ENCODE results near the gene XIRP1. TPM values are rescaled to one million over a fixed set of nuclear protein-coding genes. Genes with fewer than 3 reads are reported as not detected.
A peak's percentile ranks its signal among the peaks of the same experiment; 100 is the strongest.

XIRP1 gene
- polyA plus RNA-seq, 1 experiment: 0.04 TPM

GRCh38 chr3:39196034-39196433 lies 3.6 kb upstream of the XIRP1 start:
- no peak for TF ChIP-seq CTCF (IDR thresholded peaks at IDR 0.05; ENCODE audit: insufficient read depth, low read depth, low read length)
- DNase-seq (ENCODE audit: low read depth): no peak
- no peaks in the 10 kb centered on the region for H3K36me3 ChIP-seq (ENCODE audit: control insufficient read depth, insufficient read depth, low read length)
- no peak overlapping the region for H3K4me3 ChIP-seq (ENCODE audit: low read depth, low read length)
- ChIA-PET CTCF (interaction anchor here (0.6 to 16.5 kb wide), 8 partner anchors 9 to 162 kb away, joined by 3 to 374 read pairs (median 4); no protein-coding TSS in a partner anchor), POLR2A (interaction anchor here (0.8 kb wide), 1 partner anchor 91 kb away, joined by 4 read pairs; no protein-coding TSS in a partner anchor)
- no peaks in the 10 kb centered on the region for H3K27me3 ChIP-seq (ENCODE audit: control insufficient read depth, insufficient read depth, low read length)

- H3K4me3 ChIP-seq (ENCODE audit: low read depth, low read length): no peak overlapping the region
- DNase-seq (ENCODE audit: low read depth): no peak
- ChIA-PET CTCF (interaction anchor here (1.1 to 16.5 kb wide), 5 partner anchors 9 to 96 kb away, joined by 3 to 374 read pairs (median 4); no protein-coding TSS in a partner anchor), POLR2A (no interaction called here)
- no peaks in the 10 kb centered on the region for H3K36me3 ChIP-seq (ENCODE audit: control insufficient read depth, insufficient read depth, low read length)
- no peaks in the 10 kb centered on the region for H3K27me3 ChIP-seq (ENCODE audit: control insufficient read depth, insufficient read depth, low read length)
- TF ChIP-seq CTCF (IDR thresholded peaks at IDR 0.05; ENCODE audit: insufficient read depth, low read depth, low read length): no peak
These were observed 996 bp upstream of the XIRP1 start for GRCh38 chr3:39193391-39193790.

- H3K27me3 ChIP-seq (ENCODE audit: control insufficient read depth, insufficient read depth, low read length): no peaks in the 10 kb centered on the region
- H3K4me3 ChIP-seq (ENCODE audit: low read depth, low read length): no peak overlapping the region
- POLR2A ChIA-PET: no interaction called here
These were observed 622 bp downstream of the XIRP1 start for GRCh38 chr3:39191773-39192172.

GRCh38 chr3:39191111-39191510 lies 1.3 kb downstream of the XIRP1 start:
- no peaks in the 10 kb centered on the region for H3K27me3 ChIP-seq (ENCODE audit: control insufficient read depth, insufficient read depth, low read length)
- ChIA-PET CTCF (interaction anchor here (0.7 to 16.5 kb wide), 17 partner anchors 9 to 98 kb away, joined by 3 to 374 read pairs (median 6); partner anchors contain the start of genes CX3CR1, GORASP1 and TTC21A), POLR2A (no interaction called here)
- no peaks in the 10 kb centered on the region for H3K36me3 ChIP-seq (ENCODE audit: control insufficient read depth, insufficient read depth, low read length)
- no peak for DNase-seq (ENCODE audit: low read depth)
- no peak overlapping the region for H3K4me3 ChIP-seq (ENCODE audit: low read depth, low read length)
- TF ChIP-seq CTCF (IDR thresholded peaks at IDR 0.05; ENCODE audit: insufficient read depth, low read depth, low read length): 0 out of 2 replicates have a peak, but pooled peaks have one; percentile 7

More at GRCh38 chr3:39191773-39192172, 622 bp downstream of the XIRP1 start:
- no peak for DNase-seq (ENCODE audit: low read depth)
- no peak for TF ChIP-seq CTCF (IDR thresholded peaks at IDR 0.05; ENCODE audit: insufficient read depth, low read depth, low read length)
- H3K36me3 ChIP-seq (ENCODE audit: control insufficient read depth, insufficient read depth, low read length): no peaks in the 10 kb centered on the region
- CTCF ChIA-PET: interaction anchor here (0.6 to 16.5 kb wide), 18 partner anchors 10 to 103 kb away, joined by 3 to 374 read pairs (median 4); partner anchors contain the start of gene CX3CR1

- H3K4me3 ChIP-seq (ENCODE audit: low read depth, low read length): no peak overlapping the region
- CTCF ChIA-PET: interaction anchor here (0.7 to 16.5 kb wide), 20 partner anchors 11 to 99 kb away, joined by 3 to 374 read pairs (median 4); partner anchors contain the start of genes GORASP1 and TTC21A
- no peak for DNase-seq (ENCODE audit: low read depth)
- TF ChIP-seq CTCF (IDR thresholded peaks at IDR 0.05; ENCODE audit: insufficient read depth, low read depth, low read length): no peak
- H3K27me3 ChIP-seq (ENCODE audit: control insufficient read depth, insufficient read depth, low read length): no peaks in the 10 kb centered on the region
- POLR2A ChIA-PET: no interaction called here
- H3K36me3 ChIP-seq (ENCODE audit: control insufficient read depth, insufficient read depth, low read length): no peaks in the 10 kb centered on the region
These were observed 1.9 kb downstream of the XIRP1 start for GRCh38 chr3:39190281-39191025.

Data from BJ (cell line).